Astrocyte (in vitro differentiated cells and primary cell): Measurements from ENCODE around the gene VPS41. TPM values are rescaled to one million over a fixed set of nuclear protein-coding genes. Genes with fewer than 3 reads are reported as not detected.

Experiments
- DNase-seq: peaks from one replicate; pipeline ENCODE4 v3.0.0-alpha.2; 2010; ENCODE audit warnings: low read depth
- FAIRE-seq: peaks from 2 replicates; lab custom pipeline; 2011; peaks lifted over from hg19 to GRCh38; lab: Jason Lieb, UNC
- H2AFZ ChIP-seq: 2 replicates; pipeline ENCODE4 v1.6.0; 2012; ENCODE audit warnings: low read depth, low read length, inconsistent platforms
- H3K27ac ChIP-seq: 2 replicates; pipeline ENCODE4 v1.5.1; 2011; ENCODE audit warnings: low read depth, low read length, inconsistent platforms
- H3K27me3 ChIP-seq: 2 replicates; pipeline ENCODE4 v1.6.0; 2011; ENCODE audit warnings: low read length, inconsistent platforms; ENCODE audit not compliant: insufficient read depth
- H3K36me3 ChIP-seq: 2 replicates; pipeline ENCODE4 v1.5.1; 2011; ENCODE audit warnings: low read length, inconsistent platforms; ENCODE audit not compliant: insufficient read depth
- H3K4me1 ChIP-seq: 2 replicates; pipeline ENCODE4 v1.5.1; 2011; ENCODE audit warnings: low read length, inconsistent platforms; ENCODE audit not compliant: insufficient read depth
- H3K4me2 ChIP-seq: 2 replicates; pipeline ENCODE4 v1.6.0; 2012; ENCODE audit warnings: low read length, inconsistent platforms
- H3K4me3 ChIP-seq: 2 replicates; pipeline ENCODE4 v1.5.1; 2011; ENCODE audit warnings: low read depth, mild to moderate bottlenecking, low read length, inconsistent platforms; ENCODE audit not compliant: insufficient read depth
- H3K79me2 ChIP-seq: 2 replicates; pipeline ENCODE4 v1.6.0; 2012; ENCODE audit warnings: mild to moderate bottlenecking, low read length, inconsistent platforms; ENCODE audit not compliant: insufficient read depth
- H3K9ac ChIP-seq: 2 replicates; pipeline ENCODE4 v1.6.0; 2012; ENCODE audit warnings: mild to moderate bottlenecking, low read length, inconsistent platforms
- H3K9me3 ChIP-seq: 2 replicates; pipeline ENCODE4 v1.5.1; 2012; ENCODE audit warnings: low read depth, mild to moderate bottlenecking, low read length, inconsistent platforms; ENCODE audit not compliant: insufficient read depth
- H4K20me1 ChIP-seq: 2 replicates; pipeline ENCODE4 v1.6.0; 2012; ENCODE audit warnings: low read length, inconsistent platforms; ENCODE audit not compliant: insufficient read depth
- H3K27ac Mint-ChIP-seq: one replicate; pipeline ENCODE4 v1.8.0; 2021; ENCODE audit warnings: mild to moderate bottlenecking, mixed read lengths; ENCODE audit not compliant: unreplicated experiment
- H3K27me3 Mint-ChIP-seq: one replicate; pipeline ENCODE4 v1.8.0; 2021; ENCODE audit warnings: low read depth, mixed read lengths; ENCODE audit not compliant: unreplicated experiment
- H3K36me3 Mint-ChIP-seq: one replicate; pipeline ENCODE4 v1.8.0; 2021; ENCODE audit warnings: low read depth, mixed read lengths; ENCODE audit not compliant: unreplicated experiment
- H3K4me1 Mint-ChIP-seq: one replicate; pipeline ENCODE4 v1.8.0; 2021; ENCODE audit warnings: low read depth, mixed read lengths; ENCODE audit not compliant: unreplicated experiment
- H3K4me3 Mint-ChIP-seq: one replicate; pipeline ENCODE4 v1.8.0; 2021; ENCODE audit warnings: mild to moderate bottlenecking, moderate library complexity, mixed read lengths; ENCODE audit not compliant: unreplicated experiment
- H3K9me3 Mint-ChIP-seq: one replicate; pipeline ENCODE4 v1.8.0; 2021; ENCODE audit warnings: mild to moderate bottlenecking, mixed read lengths; ENCODE audit not compliant: unreplicated experiment
- EZH2 ChIP-seq: IDR thresholded peaks from 2 replicates; pipeline ENCODE4 v1.6.1; 2012; ENCODE audit warnings: mild to moderate bottlenecking, low read length, inconsistent platforms; ENCODE audit not compliant: insufficient read depth
- total RNA-seq: library from RNA; stranded (reverse); gene quantifications from 2 replicates; pipeline ENCODE4 v1.2.1, GENCODE V29; 2021
- TF ChIP-seq, protein P1 (sequence below): IDR thresholded peaks from 2 replicates; pipeline ENCODE4 v1.5.1; 2011; ENCODE audit warnings: low read depth, mild to moderate bottlenecking, inconsistent platforms, low read length, moderate library complexity; ENCODE audit not compliant: insufficient read depth

The VPS41 gene
- total RNA-seq, 1 donor from 2014 or later = 93.6 TPM

DNA sequence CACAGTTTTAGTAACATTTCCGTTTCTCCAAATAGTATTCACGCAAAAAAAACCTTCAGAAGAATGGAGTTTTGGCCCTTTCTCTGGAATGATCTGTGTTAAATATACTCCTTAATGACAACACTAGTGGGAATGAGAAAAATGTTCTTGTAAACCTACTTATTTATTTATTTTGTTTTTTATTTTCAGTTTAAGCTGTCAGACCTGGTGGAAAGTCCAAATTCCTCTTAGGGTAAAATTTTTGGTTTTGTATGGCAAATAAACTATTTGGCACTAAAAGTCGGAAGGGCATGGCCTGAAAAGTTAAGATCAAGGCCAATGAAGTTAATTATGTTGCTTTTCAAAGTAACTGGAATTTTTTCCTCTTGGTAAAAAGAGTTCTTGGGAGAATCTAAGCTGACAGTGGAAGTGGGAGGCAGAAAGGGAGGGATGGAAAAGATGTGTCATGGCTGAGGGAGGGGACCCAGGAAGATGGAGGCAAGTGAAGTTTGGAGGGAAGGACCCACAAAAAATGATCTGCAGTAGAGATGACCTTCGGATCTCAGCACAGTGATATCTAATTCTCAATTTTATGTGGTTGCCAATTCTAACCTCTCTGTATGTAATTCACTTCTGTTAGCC is 33.5 kb upstream of the VPS41 start:
- Histone ChIP-seq H2AFZ (no peak overlapping the region), H3K79me2 (no peaks in the 10 kb centered on the region), H3K36me3 (no peaks in the 10 kb centered on the region), H3K9ac (no peak overlapping the region), H3K27me3 (no peaks in the 10 kb centered on the region), H3K9me3 (no peaks in the 10 kb centered on the region), H3K4me3 (no peak overlapping the region), H4K20me1 (no peaks in the 10 kb centered on the region), H3K4me1 (no peaks in the 10 kb centered on the region), H3K4me2 (no peak overlapping the region), H3K27ac (no peak overlapping the region)
- Mint-ChIP-seq H3K4me1 (no peaks in the 10 kb centered on the region), H3K4me3 (no peak overlapping the region), H3K27ac (no peak overlapping the region), H3K9me3 (no peaks in the 10 kb centered on the region), H3K36me3 (no peaks in the 10 kb centered on the region), H3K27me3 (no peaks in the 10 kb centered on the region)
- DNase-seq (no peak), FAIRE-seq (no peak)
- no peak for TF ChIP-seq EZH2
- TF ChIP-seq, protein P1, sequence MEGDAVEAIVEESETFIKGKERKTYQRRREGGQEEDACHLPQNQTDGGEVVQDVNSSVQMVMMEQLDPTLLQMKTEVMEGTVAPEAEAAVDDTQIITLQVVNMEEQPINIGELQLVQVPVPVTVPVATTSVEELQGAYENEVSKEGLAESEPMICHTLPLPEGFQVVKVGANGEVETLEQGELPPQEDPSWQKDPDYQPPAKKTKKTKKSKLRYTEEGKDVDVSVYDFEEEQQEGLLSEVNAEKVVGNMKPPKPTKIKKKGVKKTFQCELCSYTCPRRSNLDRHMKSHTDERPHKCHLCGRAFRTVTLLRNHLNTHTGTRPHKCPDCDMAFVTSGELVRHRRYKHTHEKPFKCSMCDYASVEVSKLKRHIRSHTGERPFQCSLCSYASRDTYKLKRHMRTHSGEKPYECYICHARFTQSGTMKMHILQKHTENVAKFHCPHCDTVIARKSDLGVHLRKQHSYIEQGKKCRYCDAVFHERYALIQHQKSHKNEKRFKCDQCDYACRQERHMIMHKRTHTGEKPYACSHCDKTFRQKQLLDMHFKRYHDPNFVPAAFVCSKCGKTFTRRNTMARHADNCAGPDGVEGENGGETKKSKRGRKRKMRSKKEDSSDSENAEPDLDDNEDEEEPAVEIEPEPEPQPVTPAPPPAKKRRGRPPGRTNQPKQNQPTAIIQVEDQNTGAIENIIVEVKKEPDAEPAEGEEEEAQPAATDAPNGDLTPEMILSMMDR = no peak

DNA sequence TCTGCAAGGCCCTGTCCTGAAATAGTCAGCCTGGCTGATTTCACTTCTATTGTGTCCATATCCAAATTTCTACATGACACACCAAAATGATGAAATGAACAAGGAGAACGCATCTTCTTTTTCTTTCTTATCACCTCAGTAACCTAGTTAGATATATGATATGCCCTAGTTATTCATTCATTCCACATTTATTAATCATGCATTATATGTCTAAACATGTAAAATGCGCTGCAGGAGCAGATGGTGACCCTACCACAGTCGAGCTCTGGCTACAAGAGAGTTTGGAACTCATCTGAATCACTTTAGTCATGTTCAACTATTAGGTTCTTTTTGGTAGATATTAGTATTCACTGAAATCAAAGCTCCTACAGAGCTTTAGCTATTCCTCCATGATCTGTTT is 31.8 kb upstream of the VPS41 start:
- no peaks in the 10 kb centered on the region for H3K27me3 ChIP-seq
- DNase-seq (no peak), FAIRE-seq (no peak)
- no peaks in the 10 kb centered on the region for H3K79me2 ChIP-seq
- no peak overlapping the region for H3K9ac ChIP-seq
- H4K20me1 ChIP-seq = no peaks in the 10 kb centered on the region
- H3K4me3 ChIP-seq = no peak overlapping the region
- Mint-ChIP-seq H3K36me3 (no peaks in the 10 kb centered on the region), H3K4me3 (no peak overlapping the region), H3K9me3 (no peaks in the 10 kb centered on the region), H3K27ac (no peak overlapping the region), H3K27me3 (no peaks in the 10 kb centered on the region), H3K4me1 (peaks cover 2% of the 10 kb centered on the region)
- H3K4me2 ChIP-seq = no peak overlapping the region
- no peaks in the 10 kb centered on the region for H3K4me1 ChIP-seq
- H3K27ac ChIP-seq = no peak overlapping the region
- TF ChIP-seq EZH2 = no peak
- TF ChIP-seq, protein P1 = no peak
- no peak overlapping the region for H2AFZ ChIP-seq
- H3K9me3 ChIP-seq = no peaks in the 10 kb centered on the region
- H3K36me3 ChIP-seq = no peaks in the 10 kb centered on the region

DNA sequence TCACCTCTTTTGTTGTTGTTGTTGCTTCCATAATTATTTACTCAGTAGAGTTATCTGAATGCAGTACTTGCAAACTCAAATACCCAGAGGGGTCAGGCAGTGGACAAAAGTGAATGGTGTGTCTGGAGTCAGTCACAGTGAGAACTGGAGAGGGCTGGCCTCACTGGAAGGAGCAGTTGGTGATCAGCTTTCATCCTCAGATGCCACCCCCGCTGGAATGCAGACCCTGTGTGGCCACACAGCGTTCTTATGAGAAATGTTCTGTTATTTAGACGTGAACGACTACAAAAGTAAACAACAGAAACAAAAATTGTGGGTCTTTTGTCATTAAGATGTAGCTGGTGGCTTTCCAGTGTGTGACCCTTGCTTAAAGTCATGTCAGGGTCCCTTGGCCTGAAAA is 29.6 kb upstream of the VPS41 start:
- no peaks in the 10 kb centered on the region for H3K27me3 ChIP-seq
- no peak overlapping the region for H3K27ac ChIP-seq
- H3K36me3 Mint-ChIP-seq = no peaks in the 10 kb centered on the region
- FAIRE-seq = no peak
- H3K27me3 Mint-ChIP-seq = no peaks in the 10 kb centered on the region
- H3K4me1 ChIP-seq = no peaks in the 10 kb centered on the region
- no peak overlapping the region for H3K9ac ChIP-seq
- no peaks in the 10 kb centered on the region for H4K20me1 ChIP-seq
- H2AFZ ChIP-seq = no peak overlapping the region
- no peaks in the 10 kb centered on the region for H3K9me3 Mint-ChIP-seq
- H3K9me3 ChIP-seq = no peaks in the 10 kb centered on the region
- DNase-seq = no peak
- TF ChIP-seq EZH2 = no peak
- TF ChIP-seq, protein P1 = no peak
- H3K4me1 Mint-ChIP-seq = peaks cover 2% of the 10 kb centered on the region
- H3K36me3 ChIP-seq = no peaks in the 10 kb centered on the region
- no peak overlapping the region for H3K4me3 ChIP-seq
- H3K79me2 ChIP-seq = no peaks in the 10 kb centered on the region
- H3K27ac Mint-ChIP-seq = no peak overlapping the region
- H3K4me3 Mint-ChIP-seq = no peak overlapping the region
- no peak overlapping the region for H3K4me2 ChIP-seq
